Measurements from ENCODE around the gene KLHL8. TPM values are rescaled to one million over a fixed set of nuclear protein-coding genes. Genes with fewer than 3 reads are reported as not detected.

KLHL8 gene
- total RNA-seq, 4 donors from 2014 or later: 6.3 to 18.2 (median 13.3) TPM

DNA sequence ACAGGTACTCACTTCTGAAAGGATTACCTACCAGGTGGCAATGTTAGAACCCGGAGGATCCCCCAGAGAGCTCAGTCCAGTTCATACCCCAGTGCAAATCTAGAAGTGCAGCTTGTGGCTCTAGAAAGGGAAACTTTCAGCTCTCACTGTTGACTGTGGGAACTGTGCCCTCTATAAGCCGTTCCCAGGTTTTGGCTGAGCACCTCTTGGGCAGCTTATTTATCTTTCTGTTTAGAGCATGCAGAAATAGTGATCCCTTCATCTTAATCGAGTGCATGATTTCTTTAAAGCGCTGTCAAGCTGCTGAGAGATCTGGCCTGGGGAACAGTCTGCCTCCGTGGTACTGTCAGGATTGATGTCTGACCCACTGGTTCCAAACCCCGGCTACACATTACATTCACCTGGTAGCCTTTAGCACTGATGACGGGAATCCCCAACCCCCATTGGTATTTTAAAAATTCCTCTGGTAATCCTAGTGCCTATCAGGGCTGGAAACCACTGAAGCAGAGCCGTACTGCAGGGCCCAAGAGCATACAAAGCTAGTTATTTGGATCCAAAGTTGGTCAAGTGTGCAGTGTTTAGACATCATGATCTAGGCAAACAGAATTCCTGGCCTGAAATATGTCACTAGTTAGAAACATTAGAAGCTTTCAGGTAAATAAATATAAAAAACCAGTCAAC, 103.2 kb downstream of the KLHL8 start:
- no peaks in the 10 kb centered on the region for H3K9me3 ChIP-seq
- H3K36me3 ChIP-seq: peaks cover 3 to 62% (median 19%) of the 10 kb centered on the region in 3 donors
- DNase-seq (ENCODE audit: low spot score in 2 of 2): no peak
- H3K27ac ChIP-seq: no peak overlapping the region
- 74 to 80% methylated on average over 8 of the region's 8 CpGs for WGBS, 2 donors
- H3K27me3 ChIP-seq: no peaks in the 10 kb centered on the region
- no peak for TF ChIP-seq POLR2A (IDR thresholded peaks at IDR 0.05)
- TF ChIP-seq, protein P1, sequence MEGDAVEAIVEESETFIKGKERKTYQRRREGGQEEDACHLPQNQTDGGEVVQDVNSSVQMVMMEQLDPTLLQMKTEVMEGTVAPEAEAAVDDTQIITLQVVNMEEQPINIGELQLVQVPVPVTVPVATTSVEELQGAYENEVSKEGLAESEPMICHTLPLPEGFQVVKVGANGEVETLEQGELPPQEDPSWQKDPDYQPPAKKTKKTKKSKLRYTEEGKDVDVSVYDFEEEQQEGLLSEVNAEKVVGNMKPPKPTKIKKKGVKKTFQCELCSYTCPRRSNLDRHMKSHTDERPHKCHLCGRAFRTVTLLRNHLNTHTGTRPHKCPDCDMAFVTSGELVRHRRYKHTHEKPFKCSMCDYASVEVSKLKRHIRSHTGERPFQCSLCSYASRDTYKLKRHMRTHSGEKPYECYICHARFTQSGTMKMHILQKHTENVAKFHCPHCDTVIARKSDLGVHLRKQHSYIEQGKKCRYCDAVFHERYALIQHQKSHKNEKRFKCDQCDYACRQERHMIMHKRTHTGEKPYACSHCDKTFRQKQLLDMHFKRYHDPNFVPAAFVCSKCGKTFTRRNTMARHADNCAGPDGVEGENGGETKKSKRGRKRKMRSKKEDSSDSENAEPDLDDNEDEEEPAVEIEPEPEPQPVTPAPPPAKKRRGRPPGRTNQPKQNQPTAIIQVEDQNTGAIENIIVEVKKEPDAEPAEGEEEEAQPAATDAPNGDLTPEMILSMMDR (IDR thresholded peaks at IDR 0.05): no peak
- TF ChIP-seq EP300 (IDR thresholded peaks at IDR 0.05): no peak
- H3K4me1 ChIP-seq: peaks cover 0 to 44% (median 17%) of the 10 kb centered on the region in 4 donors
- H3K4me3 ChIP-seq: no peak overlapping the region

DNA sequence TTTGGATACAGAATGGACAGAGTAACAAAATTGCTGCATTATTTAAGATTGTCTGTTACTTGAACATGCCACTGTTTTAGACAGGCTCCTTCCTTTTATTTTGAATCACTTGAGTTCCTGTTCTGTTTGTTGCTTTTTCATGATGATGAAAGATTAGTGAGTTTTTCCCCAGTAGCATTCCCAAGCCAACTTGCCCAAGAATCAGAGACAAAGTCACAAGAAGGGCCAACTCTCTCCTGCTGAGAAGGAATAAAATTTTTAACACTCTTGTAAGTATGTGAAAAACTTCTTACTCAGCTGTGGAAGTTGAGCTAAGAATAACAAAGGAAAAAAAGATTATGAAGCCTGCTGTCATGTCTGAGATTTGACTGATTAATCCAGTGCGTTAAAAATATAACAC, 104.2 kb downstream of the KLHL8 start:
- peaks cover 3 to 68% (median 19%) of the 10 kb centered on the region in 3 donors for H3K36me3 ChIP-seq
- DNase-seq (ENCODE audit: low spot score in 2 of 2): no peak
- no peak overlapping the region for H3K27ac ChIP-seq
- H3K9me3 ChIP-seq: no peaks in the 10 kb centered on the region
- H3K4me3 ChIP-seq: no peak overlapping the region
- WGBS, 2 donors: 97 to 98% methylated on average over 1 of the region's 1 CpG
- H3K27me3 ChIP-seq: no peaks in the 10 kb centered on the region
- peaks cover 0 to 34% (median 14%) of the 10 kb centered on the region in 4 donors for H3K4me1 ChIP-seq
- TF ChIP-seq POLR2A (IDR thresholded peaks at IDR 0.05): no peak
- TF ChIP-seq, protein P1 (IDR thresholded peaks at IDR 0.05): no peak
- TF ChIP-seq EP300 (IDR thresholded peaks at IDR 0.05): no peak

- Histone ChIP-seq H3K27me3 (no peaks in the 10 kb centered on the region), H3K4me3 (no peak overlapping the region), H3K36me3 (peaks cover 3 to 54% (median 19%) of the 10 kb centered on the region in 3 donors), H3K4me1 (peaks cover 0 to 29% (median 3%) of the 10 kb centered on the region in 4 donors), H3K27ac (no peak overlapping the region), H3K9me3 (no peaks in the 10 kb centered on the region)
- 89% methylated on average over 24 of the region's 24 CpGs for WGBS, 2 donors
- no peak for DNase-seq (ENCODE audit: low spot score in 2 of 2)
- TF ChIP-seq, protein P1 (IDR thresholded peaks at IDR 0.05): no peak
These were observed 106.0 kb downstream of the KLHL8 start for GRCh38 chr4:87114245-87115062.

- peaks cover 3 to 50% (median 19%) of the 10 kb centered on the region in 3 donors for H3K36me3 ChIP-seq
- no peak overlapping the region for H3K27ac ChIP-seq
- H3K4me1 ChIP-seq: peaks cover 0 to 36% (median 14%) of the 10 kb centered on the region in 4 donors
- 95 to 97% methylated on average over 4 of the region's 4 CpGs for WGBS, 2 donors
- H3K4me3 ChIP-seq: no peak overlapping the region
- DNase-seq (ENCODE audit: low spot score in 2 of 2): no peak
- TF ChIP-seq, protein P1 (IDR thresholded peaks at IDR 0.05): no peak
- no peak for TF ChIP-seq POLR2A (IDR thresholded peaks at IDR 0.05)
- no peak for TF ChIP-seq EP300 (IDR thresholded peaks at IDR 0.05)
- no peaks in the 10 kb centered on the region for H3K9me3 ChIP-seq
- H3K27me3 ChIP-seq: no peaks in the 10 kb centered on the region
These were observed 108.4 kb downstream of the KLHL8 start for GRCh38 chr4:87112063-87112462.

Other genes starting within 250 kb of the KLHL8 start
- gene HSD17B13, start 102.3 kb upstream of the KLHL8 start, total RNA-seq: 1 to 10 TPM in 2 of 4 donors, not detected in 2; 1.2 to 1.7 TPM
- 10 to 100 TPM; 62.4 to 75.1 (median 67.8) TPM for gene HSD17B11, start 170.6 kb upstream of the KLHL8 start, total RNA-seq
- gene NUDT9, start 202.0 kb upstream of the KLHL8 start, total RNA-seq: 10 to 100 TPM; 15.0 to 33.3 (median 24.5) TPM